ENCODE results near the gene C1orf232. TPM values are rescaled to one million over a fixed set of nuclear protein-coding genes. Genes with fewer than 3 reads are reported as not detected.

The C1orf232 gene
- total and polyA plus RNA-seq, 9 of the 15 experiments (the other 6 are each of a cell fraction or from before 2014, with no cell fraction given): not detected

- TF ChIP-seq, protein P1, sequence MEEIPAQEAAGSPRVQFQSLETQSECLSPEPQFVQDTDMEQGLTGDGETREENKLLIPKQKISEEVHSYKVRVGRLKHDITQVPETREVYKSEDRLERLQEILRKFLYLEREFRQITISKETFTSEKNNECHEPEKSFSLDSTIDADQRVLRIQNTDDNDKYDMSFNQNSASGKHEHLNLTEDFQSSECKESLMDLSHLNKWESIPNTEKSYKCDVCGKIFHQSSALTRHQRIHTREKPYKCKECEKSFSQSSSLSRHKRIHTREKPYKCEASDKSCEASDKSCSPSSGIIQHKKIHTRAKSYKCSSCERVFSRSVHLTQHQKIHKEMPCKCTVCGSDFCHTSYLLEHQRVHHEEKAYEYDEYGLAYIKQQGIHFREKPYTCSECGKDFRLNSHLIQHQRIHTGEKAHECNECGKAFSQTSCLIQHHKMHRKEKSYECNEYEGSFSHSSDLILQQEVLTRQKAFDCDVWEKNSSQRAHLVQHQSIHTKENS (CRISPR knock-in tag; IDR thresholded peaks at IDR 0.05): no peak
- peak; percentile 44; the same call in 1 of the 2 replicates for TF ChIP-seq BHLHE40 (IDR thresholded peaks at IDR 0.05; ENCODE audit: low read length)
- TF ChIP-seq MAFK (IDR thresholded peaks at IDR 0.05; ENCODE audit: low read length): peak; percentile 82; the same call in 1 of the 2 replicates
- TF ChIP-seq XRCC5 (IDR thresholded peaks at IDR 0.05; ENCODE audit: low read depth, low read length): no peak
- TF ChIP-seq RBM25 (IDR thresholded peaks at IDR 0.05; ENCODE audit: low read depth, low read length, severe bottlenecking): peak; percentile 77
- TF ChIP-seq RBFOX2 (IDR thresholded peaks at IDR 0.05; ENCODE audit: low read depth, low read length): peak; percentile 74
- peak; percentile 95 for TF ChIP-seq TCF3 (CRISPR knock-in tag; IDR thresholded peaks at IDR 0.05)
- no peak for TF ChIP-seq ZZZ3 (IDR thresholded peaks at IDR 0.05)
- TF ChIP-seq JUND (IDR thresholded peaks at IDR 0.05; ENCODE audit: borderline replicate concordance, low read depth, low read length): peak; percentile 92
- peak; percentile 90; the same call in 2 of the 3 replicates for TF ChIP-seq JUND (tag; IDR thresholded peaks at IDR 0.05; ENCODE audit: borderline replicate concordance, low read depth, low read length)
- TF ChIP-seq WHSC1 (IDR thresholded peaks at IDR 0.05; ENCODE audit: low read length): no peak
- TF ChIP-seq ZBTB26 (CRISPR knock-in tag; IDR thresholded peaks at IDR 0.05): peak; percentile 86
- TF ChIP-seq HMGN3 (IDR thresholded peaks at IDR 0.05; ENCODE audit: borderline replicate concordance, extremely low read depth, insufficient read length, low read depth, low read length): peak; percentile 92
- TF ChIP-seq NR4A1 (CRISPR knock-in tag; IDR thresholded peaks at IDR 0.05): peak; percentile 79; the same call in 1 of the 2 replicates
- TF ChIP-seq NR4A1 (tag; IDR thresholded peaks at IDR 0.05): peak; percentile 61
- no peak for TF ChIP-seq PTTG1 (tag; IDR thresholded peaks at IDR 0.05; ENCODE audit: low read depth)
- peak; percentile 74; the same call in 1 of the 2 replicates for TF ChIP-seq HIVEP1 (CRISPR knock-in tag; IDR thresholded peaks at IDR 0.05)
- peak; percentile 98; the same call in 1 of the 2 replicates for TF ChIP-seq ESRRA (IDR thresholded peaks at IDR 0.05; ENCODE audit: borderline replicate concordance, low read depth)
- peak; percentile 95 for TF ChIP-seq TEAD4 (IDR thresholded peaks at IDR 0.05; ENCODE audit: low read length)
- no peak for TF ChIP-seq TEAD4 (CRISPR knock-in tag; IDR thresholded peaks at IDR 0.05; ENCODE audit: borderline replicate concordance)
- peak; percentile 48; the same call in 1 of the 2 replicates for TF ChIP-seq ZNF668 (CRISPR knock-in tag; IDR thresholded peaks at IDR 0.05)
- TF ChIP-seq TAL1 (IDR thresholded peaks at IDR 0.05): peak; percentile 94
- TF ChIP-seq ARNT (IDR thresholded peaks at IDR 0.05): peak; percentile 98
- peak in 1 of 2 experiments; percentile 66; a peak in 2 of 4 replicates for TF ChIP-seq NONO (IDR thresholded peaks at IDR 0.05; ENCODE audit: low read depth in 2 of 2, low read length in 1 of 2)
- TF ChIP-seq TARDBP (IDR thresholded peaks at IDR 0.05): 0 out of 2 replicates have a peak, but pooled peaks have one; percentile 23
- TF ChIP-seq HDAC3 (IDR thresholded peaks at IDR 0.05; ENCODE audit: borderline replicate concordance, partially characterized antibody): peak; percentile 97
- TF ChIP-seq ZNF766 (CRISPR knock-in tag; conservative IDR thresholded peaks at IDR 0.05): peak; percentile 88
- TF ChIP-seq NFRKB (IDR thresholded peaks at IDR 0.05; ENCODE audit: low read depth): peak; percentile 79; the same call in 1 of the 2 replicates
Observed at GRCh38 chr1:26126321-26127084, 42.3 kb downstream of the C1orf232 start (continued).
